ENCODE results near the gene NRP2.

Gene NRP2

GRCh38 chr2:205752924-205753323 lies 70.6 kb downstream of the NRP2 start:
- DNase-seq (ENCODE audit: low read depth in 2 of 2): no peak

DNA sequence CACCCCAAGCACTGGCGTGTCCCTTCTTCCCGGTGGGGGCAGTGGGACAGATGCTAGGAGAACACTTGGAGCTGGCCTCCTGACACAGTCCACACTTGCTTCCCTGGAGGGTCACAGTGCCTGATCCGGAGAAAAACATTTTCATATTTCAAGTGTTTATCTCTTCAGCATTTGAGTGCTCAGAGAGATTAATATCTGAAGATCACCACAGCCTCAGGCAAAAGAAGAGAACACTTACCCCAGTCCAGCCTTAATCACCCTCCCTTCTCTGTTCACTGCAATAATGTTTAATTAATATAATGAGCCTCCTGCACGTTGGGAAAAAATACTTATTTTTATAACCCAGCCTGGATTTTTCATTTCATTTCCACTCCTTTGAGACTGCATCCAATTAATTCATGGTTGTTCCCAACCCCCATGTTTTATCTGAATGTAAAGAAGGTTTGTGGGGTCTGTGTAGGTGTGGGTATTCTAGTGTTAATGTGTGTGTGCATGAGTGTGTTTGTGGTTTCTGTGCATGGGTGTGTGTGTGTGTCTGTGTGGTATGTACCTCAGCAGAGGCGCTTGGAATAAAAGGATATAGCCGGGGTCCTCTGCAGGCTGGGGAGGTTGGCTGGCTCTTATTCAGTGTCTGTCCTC lies 72.1 kb downstream of the NRP2 start:
- no peak for DNase-seq (ENCODE audit: low read depth in 2 of 2)

DNA sequence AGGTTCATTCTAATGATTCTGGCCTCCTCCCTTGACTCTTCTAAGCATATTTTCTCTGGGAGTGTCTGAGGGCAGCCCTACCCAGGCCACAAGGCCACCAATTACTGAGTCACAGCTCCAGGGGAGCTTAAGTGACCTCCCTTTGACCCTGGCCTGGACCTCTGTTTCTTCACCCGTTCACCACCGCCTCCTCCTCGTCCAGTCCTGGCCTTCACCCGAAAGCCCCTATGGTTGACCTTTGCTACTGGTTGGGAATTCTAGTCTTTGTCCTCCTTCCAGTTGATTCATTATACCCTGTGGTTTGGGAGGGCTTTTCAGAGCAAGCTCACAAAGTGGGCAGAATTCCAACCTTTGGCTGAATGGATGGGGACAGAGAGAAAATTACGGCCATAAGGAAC lies 72.6 kb downstream of the NRP2 start:
- no peak for DNase-seq (ENCODE audit: low read depth in 2 of 2)

DNA sequence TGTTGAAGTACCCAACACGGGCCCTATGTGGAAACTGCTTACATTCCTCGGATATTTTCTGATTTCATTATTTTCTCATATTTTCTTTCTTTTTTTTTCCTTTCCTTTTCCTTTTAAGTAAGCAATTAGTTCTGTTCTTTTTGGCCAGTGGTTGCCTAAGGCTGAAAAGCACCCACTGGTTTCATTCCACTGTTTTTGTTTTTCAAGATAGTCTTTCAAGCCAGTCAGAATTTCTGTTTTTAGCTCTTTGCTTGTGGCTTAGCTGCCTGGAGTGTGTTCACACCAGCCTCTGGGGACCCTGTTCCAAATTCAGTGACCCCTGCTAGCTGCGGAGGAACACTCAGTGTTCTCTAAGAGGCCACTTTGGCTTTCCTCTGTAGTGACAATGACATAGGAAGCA lies 73.6 kb downstream of the NRP2 start:
- DNase-seq (ENCODE audit: low read depth in 2 of 2): no peak

GRCh38 chr2:205757271-205757670 lies 75.0 kb downstream of the NRP2 start:
- no peak for DNase-seq (ENCODE audit: low read depth in 2 of 2)

GRCh38 chr2:205758051-205758450 lies 75.8 kb downstream of the NRP2 start:
- DNase-seq (ENCODE audit: low read depth in 2 of 2): no peak

- DNase-seq (ENCODE audit: low read depth in 2 of 2): no peak
Observed at GRCh38 chr2:205758500-205758899, 76.2 kb downstream of the NRP2 start.

- no peak for DNase-seq (ENCODE audit: low read depth in 2 of 2)
Observed at GRCh38 chr2:205759257-205759656, 77.0 kb downstream of the NRP2 start.

DNA sequence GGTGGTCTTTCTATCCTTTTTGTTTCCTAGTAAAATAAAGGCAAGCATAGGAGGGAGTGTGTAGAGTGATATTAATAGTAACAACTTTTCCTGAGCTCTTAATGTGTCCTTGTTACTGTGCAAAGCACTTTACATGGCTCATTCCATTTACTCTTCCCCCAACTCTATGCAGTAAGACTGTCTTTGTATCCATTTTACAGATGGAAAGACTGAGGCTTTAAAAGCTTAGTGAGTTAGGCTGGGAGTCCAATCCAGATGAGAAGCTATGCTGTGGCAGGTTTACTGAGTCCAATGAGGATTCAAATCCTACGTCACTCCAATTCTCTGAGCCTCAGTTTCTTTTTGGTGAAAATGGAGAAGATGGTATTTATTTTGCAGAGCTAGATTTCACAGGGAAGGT lies 77.4 kb downstream of the NRP2 start:
- DNase-seq (ENCODE audit: low read depth in 2 of 2): no peak

GRCh38 chr2:205760157-205760556 lies 77.9 kb downstream of the NRP2 start:
- no peak for DNase-seq (ENCODE audit: low read depth in 2 of 2)

DNA sequence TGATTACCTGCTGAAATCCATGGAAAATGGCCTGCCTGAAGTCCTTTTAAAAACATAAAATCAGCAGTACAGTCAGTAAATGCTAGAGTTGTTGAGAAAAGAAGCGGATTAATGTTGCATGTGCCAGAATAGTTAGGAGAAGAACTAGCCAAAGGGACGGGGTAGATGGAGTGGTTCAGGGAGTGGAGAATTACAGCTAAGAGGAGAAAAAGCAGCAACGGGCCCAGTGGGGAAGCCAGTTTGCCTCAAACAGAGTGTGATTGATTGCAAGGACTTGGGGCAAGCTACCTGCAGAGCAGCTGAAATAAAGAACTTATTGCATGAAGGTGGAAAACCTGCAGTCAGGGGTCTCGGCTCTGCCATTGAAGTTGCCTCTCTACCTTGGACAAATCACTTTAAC lies 79.1 kb downstream of the NRP2 start:
- DNase-seq (ENCODE audit: low read depth in 2 of 2): no peak

DNA sequence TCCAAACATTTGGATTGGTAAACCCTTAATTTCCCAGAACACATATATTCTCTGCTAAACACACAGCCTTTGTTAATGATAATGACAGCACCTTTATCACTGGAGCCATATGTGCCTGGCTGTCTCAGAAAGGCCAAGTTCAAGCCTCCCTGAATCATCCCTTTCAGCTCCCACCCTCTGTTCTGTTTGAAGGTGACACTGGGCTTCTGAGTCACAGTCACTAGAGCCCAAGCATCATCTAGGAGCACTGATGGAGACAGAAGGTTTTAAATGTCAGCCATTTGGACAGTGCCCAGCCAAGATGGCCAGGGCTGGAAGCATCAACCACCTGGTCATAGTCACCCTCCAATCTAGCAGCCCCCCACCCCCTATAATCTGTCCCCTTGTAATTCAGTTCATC lies 80.6 kb downstream of the NRP2 start:
- no peak for DNase-seq (ENCODE audit: low read depth in 2 of 2)

DNA sequence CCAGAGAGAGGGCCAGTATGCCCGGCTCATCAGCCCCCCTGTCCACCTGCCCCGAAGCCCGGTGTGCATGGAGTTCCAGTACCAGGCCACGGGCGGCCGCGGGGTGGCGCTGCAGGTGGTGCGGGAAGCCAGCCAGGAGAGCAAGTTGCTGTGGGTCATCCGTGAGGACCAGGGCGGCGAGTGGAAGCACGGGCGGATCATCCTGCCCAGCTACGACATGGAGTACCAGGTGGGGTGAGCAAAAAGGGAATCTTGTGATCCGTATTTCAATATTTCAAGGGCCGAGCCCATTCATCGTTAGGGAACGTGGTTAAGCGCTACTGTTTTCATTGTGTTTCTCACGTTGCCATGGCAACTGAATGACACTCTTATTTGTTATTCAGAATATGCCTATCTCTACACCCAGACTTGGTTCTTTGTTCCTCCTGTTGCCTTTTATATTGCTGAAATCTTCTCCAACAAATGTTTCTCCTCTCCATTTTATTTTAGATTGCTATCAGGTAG lies 81.5 kb downstream of the NRP2 start:
- no peak for DNase-seq (ENCODE audit: low read depth in 2 of 2)

DNA sequence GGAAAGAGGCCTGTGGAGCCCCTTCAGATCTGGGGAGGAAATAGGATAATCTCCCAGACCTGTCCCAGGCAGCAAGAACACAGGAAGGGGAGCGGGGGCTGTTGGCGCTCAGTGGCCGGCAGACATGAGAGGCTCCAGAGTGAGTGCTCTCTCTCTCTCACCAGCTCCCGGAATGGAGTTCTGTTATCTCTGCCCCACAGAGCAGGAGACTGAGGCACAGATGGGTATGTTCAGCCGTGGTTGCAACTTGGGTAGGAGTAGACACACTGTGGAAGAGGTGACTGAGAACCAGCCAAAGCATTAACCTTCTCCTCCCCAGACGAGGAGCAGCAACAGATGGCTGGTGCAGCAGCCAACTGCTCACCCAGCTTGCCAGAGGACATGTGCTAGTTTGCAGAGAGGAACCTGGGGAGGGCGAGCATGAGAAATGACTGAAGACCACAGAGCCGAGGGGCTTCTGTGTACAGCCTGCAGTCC lies 82.0 kb downstream of the NRP2 start:
- DNase-seq (ENCODE audit: low read depth in 2 of 2): no peak

GRCh38 chr2:205765151-205765550 lies 82.8 kb downstream of the NRP2 start:
- no peak for DNase-seq (ENCODE audit: low read depth in 2 of 2)

- DNase-seq (ENCODE audit: low read depth in 2 of 2): peak in 1 of 2 donors; percentile 32
Observed at GRCh38 chr2:205766779-205767359, 84.6 kb downstream of the NRP2 start.

DNA sequence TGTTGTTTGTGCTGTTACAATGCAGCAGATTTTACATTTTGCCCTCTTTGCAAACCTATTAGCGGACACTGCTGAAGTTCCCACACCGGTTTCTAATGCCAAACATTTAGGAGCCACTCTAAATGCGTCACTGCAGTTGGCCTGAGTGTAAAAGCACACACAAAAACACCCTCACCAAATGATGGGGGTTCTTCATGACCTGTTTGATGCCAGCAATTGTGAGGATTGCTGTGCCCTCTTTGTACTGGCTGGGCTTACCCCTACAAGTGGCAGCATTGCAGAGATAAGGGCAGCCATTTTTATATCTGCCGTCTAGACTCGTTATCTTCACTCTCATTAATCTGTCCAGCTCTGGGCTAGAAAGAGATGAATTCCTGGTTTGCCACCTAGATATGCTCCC lies 85.3 kb downstream of the NRP2 start:
- no peak for DNase-seq (ENCODE audit: low read depth in 2 of 2)

DNA sequence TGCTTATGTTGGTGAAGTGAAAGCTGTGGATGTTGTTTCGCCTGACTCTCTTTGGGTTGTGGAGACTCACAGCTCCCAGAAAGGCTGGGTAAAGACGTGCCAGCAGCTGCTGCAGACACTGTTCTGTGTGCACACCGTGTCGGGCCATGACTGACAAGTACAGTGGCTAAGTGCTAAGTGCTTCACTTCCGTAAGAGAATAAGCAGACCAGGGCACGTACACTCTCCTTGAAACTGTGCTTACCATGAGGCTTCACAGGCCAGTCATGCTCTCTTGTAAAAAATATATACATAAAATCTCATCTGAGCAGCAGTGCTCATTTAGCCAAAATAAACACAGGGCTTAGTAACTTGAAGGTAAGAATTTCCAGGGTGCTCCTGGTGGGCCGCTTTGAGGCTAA lies 86.0 kb downstream of the NRP2 start:
- no peak for DNase-seq (ENCODE audit: low read depth in 2 of 2)

DNA sequence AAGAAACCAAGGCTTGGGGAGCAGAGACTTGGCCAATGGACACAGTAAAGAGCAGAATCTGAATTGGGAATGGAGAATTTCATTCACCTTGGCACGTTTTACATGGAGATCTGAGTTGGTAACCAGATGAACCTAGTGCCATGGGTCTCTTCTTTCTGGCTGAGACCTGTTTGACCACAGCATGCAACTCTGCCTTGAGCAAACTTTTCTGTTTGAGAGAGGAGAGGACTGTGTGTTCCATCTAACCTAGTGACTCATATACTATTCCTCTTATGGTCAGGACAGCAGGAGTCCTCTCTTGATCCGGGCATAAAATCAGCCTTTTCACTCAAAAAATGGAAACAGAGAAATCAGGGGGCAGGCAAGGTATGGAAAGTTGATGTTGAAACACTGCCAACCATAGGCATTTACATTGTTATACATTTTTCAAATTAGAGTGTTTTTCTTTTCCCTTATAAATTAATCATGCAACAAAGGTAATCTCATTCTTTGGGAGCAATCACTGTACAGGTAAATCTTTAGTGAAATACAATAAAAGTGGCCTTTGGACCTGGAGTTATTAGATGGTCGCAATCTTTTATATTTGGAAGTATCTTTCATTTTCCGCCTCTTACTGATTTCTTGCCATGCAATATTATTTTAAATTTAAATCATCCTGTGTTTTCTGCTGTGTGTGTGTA lies 86.7 kb downstream of the NRP2 start:
- DNase-seq (ENCODE audit: low read depth in 2 of 2): no peak

DNA sequence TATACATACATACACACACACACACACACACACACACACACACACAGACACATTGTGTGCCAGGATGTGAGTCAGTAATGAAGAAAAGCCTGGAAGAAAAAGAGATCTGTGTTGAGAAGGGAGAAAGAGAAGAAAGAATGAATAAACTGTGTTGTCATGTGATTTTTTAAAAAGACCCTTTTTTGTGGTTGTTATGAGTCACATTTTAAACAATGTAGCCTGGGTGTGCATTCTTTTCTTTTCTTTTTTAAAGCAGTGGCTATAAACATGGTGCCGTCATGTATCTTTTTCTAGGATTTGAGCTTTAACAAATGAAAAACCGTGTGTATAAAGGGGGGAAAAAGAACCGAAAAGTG lies 87.2 kb downstream of the NRP2 start:
- no peak for DNase-seq (ENCODE audit: low read depth in 2 of 2)

GRCh38 chr2:205769879-205770278 lies 87.6 kb downstream of the NRP2 start:
- DNase-seq (ENCODE audit: low read depth in 2 of 2): no peak

GRCh38 chr2:205770577-205770976 lies 88.3 kb downstream of the NRP2 start:
- DNase-seq (ENCODE audit: low read depth in 2 of 2): no peak

DNA sequence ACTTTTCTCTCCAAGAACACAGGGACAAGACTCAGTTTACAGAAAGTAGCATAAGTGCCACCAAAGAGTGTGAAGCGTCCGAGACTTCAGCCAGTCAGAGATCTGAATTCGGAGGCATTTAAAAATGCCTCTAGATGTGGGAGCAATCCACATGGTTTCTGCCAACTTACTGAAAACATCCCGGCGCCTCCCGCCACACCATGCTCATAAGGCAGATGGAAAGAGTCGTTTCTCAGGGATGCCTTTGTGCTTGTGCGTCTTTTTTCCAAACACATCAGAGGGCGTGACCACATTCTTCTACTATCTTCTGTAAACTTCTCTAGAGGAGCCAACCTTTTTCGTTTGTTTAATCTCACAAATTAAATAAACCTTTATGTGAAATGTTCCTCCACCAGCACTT lies 88.7 kb downstream of the NRP2 start:
- no peak for DNase-seq (ENCODE audit: low read depth in 2 of 2)
